Keratinocyte (primary cell): ENCODE data around the gene C1orf174. TPM values are rescaled to one million over a fixed set of nuclear protein-coding genes. Genes with fewer than 3 reads are reported as not detected.

Experiments used
- DNase-seq: peaks from one replicate; pipeline ENCODE4 v3.0.0-alpha.2; 2011; ENCODE audit warnings: low read depth, missing footprints, low spot score
- FAIRE-seq: peaks from 2 replicates; lab custom pipeline; 2011; peaks lifted over from hg19 to GRCh38; lab: Jason Lieb, UNC
- H2AFZ ChIP-seq: 2 replicates; pipeline ENCODE4 v1.6.0; 2012; ENCODE audit warnings: low read length, control low read depth, inconsistent platforms; ENCODE audit not compliant: control insufficient read depth
- H3K27ac ChIP-seq: 2 replicates; pipeline ENCODE4 v1.5.1; 2011; ENCODE audit warnings: low read length; ENCODE audit not compliant: control insufficient read depth, insufficient read depth
- H3K27me3 ChIP-seq: 3 replicates; pipeline ENCODE4 v1.6.0; 2011; ENCODE audit warnings: low read length; ENCODE audit not compliant: control insufficient read depth, insufficient read depth; ENCODE audit errors: extremely low read depth
- H3K36me3 ChIP-seq, 2 experiments: 2 replicates in 1 of 2; 3 replicates in 1 of 2; pipeline ENCODE4 v1.5.1; 2011; ENCODE audit warnings: low read length in 2 of 2, mild to moderate bottlenecking in 1 of 2; ENCODE audit not compliant: control insufficient read depth in 2 of 2, insufficient read depth in 2 of 2; ENCODE audit errors: extremely low read depth in 1 of 2
- H3K4me1 ChIP-seq: 3 replicates; pipeline ENCODE4 v1.5.1; 2011; ENCODE audit warnings: low read length; ENCODE audit not compliant: control insufficient read depth, insufficient read depth; ENCODE audit errors: extremely low read depth
- H3K4me2 ChIP-seq: 3 replicates; pipeline ENCODE4 v1.6.0; 2011; ENCODE audit warnings: low read depth, low read length; ENCODE audit not compliant: control insufficient read depth, insufficient read depth; ENCODE audit errors: extremely low read depth
- H3K4me3 ChIP-seq, 3 experiments: fragments of 200-600 bp in 1 of 3; sonication (generic) in 1 of 3; 2 replicates in 2 of 3; 3 replicates in 1 of 3; pipeline ENCODE4 v1.5.1; 2011 to 2016; ENCODE audit warnings: low read length in 3 of 3, mild to moderate bottlenecking in 3 of 3, control low read depth in 2 of 3, inconsistent platforms in 1 of 3, low read depth in 1 of 3, mixed read lengths in 1 of 3, mixed run types in 1 of 3, moderate library complexity in 1 of 3; ENCODE audit not compliant: control insufficient read depth in 2 of 3, insufficient read depth in 2 of 3; ENCODE audit errors: extremely low read depth in 1 of 3
- H3K79me2 ChIP-seq: 2 replicates; pipeline ENCODE4 v1.6.0; 2012; ENCODE audit warnings: low read length; ENCODE audit not compliant: control insufficient read depth, insufficient read depth
- H3K9ac ChIP-seq: 3 replicates; pipeline ENCODE4 v1.6.0; 2011; ENCODE audit warnings: low read length; ENCODE audit not compliant: control insufficient read depth, insufficient read depth; ENCODE audit errors: extremely low read depth
- H3K9me1 ChIP-seq: 3 replicates; pipeline ENCODE4 v1.6.0; 2011; ENCODE audit warnings: low read length; ENCODE audit not compliant: control insufficient read depth, insufficient read depth; ENCODE audit errors: extremely low read depth
- H3K9me3 ChIP-seq: 2 replicates; pipeline ENCODE4 v1.5.1; 2012; ENCODE audit warnings: low read depth, low read length; ENCODE audit not compliant: control insufficient read depth
- H4K20me1 ChIP-seq: 3 replicates; pipeline ENCODE4 v1.6.0; 2011; ENCODE audit warnings: low read length; ENCODE audit not compliant: control insufficient read depth, insufficient read depth; ENCODE audit errors: extremely low read depth
- CTCF ChIP-seq, 3 experiments: IDR thresholded peaks in 1 of 3; conservative IDR thresholded peaks in 1 of 3; optimal IDR thresholded peaks in 1 of 3; 2 replicates in 2 of 3; 3 replicates in 1 of 3; pipeline versions ENCODE3 to v1.5.1; 2011; ENCODE audit warnings: low read length in 3 of 3, mild to moderate bottlenecking in 3 of 3, moderate library complexity in 2 of 3, control low read depth in 1 of 3, inconsistent platforms in 1 of 3; ENCODE audit not compliant: insufficient read depth in 2 of 3; ENCODE audit errors: extremely low read depth in 1 of 3
- EZH2 ChIP-seq: IDR thresholded peaks from one replicate; pipeline ENCODE4 v1.6.1; 2012; ENCODE audit warnings: inconsistent platforms, mild to moderate bottlenecking, low read length, moderate library complexity
- dilution Hi-C: fragments of 300-500 bp; cut with MboI; formaldehyde crosslinking; loops from one replicate; pipeline ENCODE4 v1.7.0; 2020; ENCODE audit warnings: low sequenced_read_pairs; ENCODE audit not compliant: extremely low pct_ligation_motif_present
- polyA plus RNA-seq, 5 experiments: library from polyadenylated mRNA; depleted of rRNA in 3 of 5; stranded (reverse) in 3 of 5; stranded (forward) in 1 of 5; unstranded in 1 of 5; fragments of >200 nt; gene quantifications; 1 replicate in 1 of 5; 2 replicates in 3 of 5; 3 replicates in 1 of 5; pipeline versions ENCODE4 v1.2.1 to v1.2.3, GENCODE V29; 2011 to 2012; ENCODE audit warnings: missing spikeins in 2 of 5, low read depth in 1 of 5, low replicate concordance in 1 of 5

Gene C1orf174
- polyA plus RNA-seq, 1 donor (not counting 4 experiments of a cell fraction or from before 2014, with no cell fraction given), result 26.8 TPM

GRCh38 chr1:3908886-3909517 is 8.9 kb upstream of the C1orf174 start:
- H3K79me2 ChIP-seq, result no peaks in the 10 kb centered on the region
- H2AFZ ChIP-seq, result no peak overlapping the region
- dilution Hi-C loops, result no loop called here
- no peak overlapping the region for H3K9ac ChIP-seq
- no peak overlapping the region for H3K4me2 ChIP-seq
- no peak for FAIRE-seq
- H3K4me3 ChIP-seq, result no peak overlapping the region
- TF ChIP-seq CTCF (optimal IDR thresholded peaks at IDR 0.05 in 1 of 3, IDR thresholded peaks at IDR 0.05 in 1 of 3, conservative IDR thresholded peaks at IDR 0.05 in 1 of 3; ENCODE audit: extremely low read depth in 1 of 3, insufficient read depth in 2 of 3, low read length in 3 of 3) (no peak), EZH2 (no peak)
- H3K4me1 ChIP-seq, result peaks cover 3% of the 10 kb centered on the region
- H3K27ac ChIP-seq, result no peak overlapping the region
- H3K9me3 ChIP-seq, result no peaks in the 10 kb centered on the region
- no peaks in the 10 kb centered on the region for H4K20me1 ChIP-seq
- no peaks in the 10 kb centered on the region for H3K9me1 ChIP-seq
- no peaks in the 10 kb centered on the region for H3K36me3 ChIP-seq
- H3K27me3 ChIP-seq, result peaks cover 8% of the 10 kb centered on the region
- no peak for DNase-seq

- FAIRE-seq (no peak), DNase-seq (no peak)
- Histone ChIP-seq H3K4me1 (peaks cover 3% of the 10 kb centered on the region), H3K4me3 (no peak overlapping the region), H3K36me3 (no peaks in the 10 kb centered on the region), H2AFZ (no peak overlapping the region), H3K9me1 (no peaks in the 10 kb centered on the region), H4K20me1 (no peaks in the 10 kb centered on the region), H3K79me2 (no peaks in the 10 kb centered on the region), H3K27ac (no peak overlapping the region), H3K9ac (no peak overlapping the region), H3K4me2 (no peak overlapping the region), H3K9me3 (no peaks in the 10 kb centered on the region), H3K27me3 (peaks cover 8% of the 10 kb centered on the region)
- no peak for TF ChIP-seq EZH2
- TF ChIP-seq CTCF (optimal IDR thresholded peaks at IDR 0.05 in 1 of 3, IDR thresholded peaks at IDR 0.05 in 1 of 3, conservative IDR thresholded peaks at IDR 0.05 in 1 of 3; ENCODE audit: extremely low read depth in 1 of 3, insufficient read depth in 2 of 3, low read length in 3 of 3), result no peak
- dilution Hi-C loops, result no loop called here
Measured at GRCh38 chr1:3907621-3908165, 7.6 kb upstream of the C1orf174 start.
